GM15510 (cell line): ENCODE measurements around the gene C2orf72.

Experiments used
- POLR2A ChIP-seq: IDR thresholded peaks from 3 replicates; pipeline ENCODE4 v1.6.1; 2011; ENCODE audit warnings: borderline replicate concordance; ENCODE audit not compliant: insufficient read length; ENCODE audit errors: extremely low read depth

The C2orf72 gene

GRCh38 chr2:231033147-231034132 lies 3.9 kb upstream of the C2orf72 start:
- no peak for TF ChIP-seq POLR2A

GRCh38 chr2:231034291-231034882 lies 2.9 kb upstream of the C2orf72 start:
- TF ChIP-seq POLR2A: no peak

GRCh38 chr2:231036131-231036530 lies 1.2 kb upstream of the C2orf72 start:
- no peak for TF ChIP-seq POLR2A

GRCh38 chr2:231036578-231037106 lies 681 bp upstream of the C2orf72 start:
- no peak for TF ChIP-seq POLR2A

- TF ChIP-seq POLR2A: no peak
Observed at GRCh38 chr2:231037731-231038482, 584 bp downstream of the C2orf72 start.

GRCh38 chr2:231038483-231039293 lies 1.4 kb downstream of the C2orf72 start:
- TF ChIP-seq POLR2A: no peak

- no peak for TF ChIP-seq POLR2A
Observed at GRCh38 chr2:231039294-231039664, 2.0 kb downstream of the C2orf72 start.

GRCh38 chr2:231039821-231040364 lies 2.6 kb downstream of the C2orf72 start:
- TF ChIP-seq POLR2A: no peak

- TF ChIP-seq POLR2A: no peak
Observed at GRCh38 chr2:231041061-231041689, 3.9 kb downstream of the C2orf72 start.

- no peak for TF ChIP-seq POLR2A
Observed at GRCh38 chr2:231043796-231044195, 6.5 kb downstream of the C2orf72 start.

- TF ChIP-seq POLR2A: no peak
Observed at GRCh38 chr2:231046916-231047273, 9.6 kb downstream of the C2orf72 start.

GRCh38 chr2:231047274-231047922 lies 10.1 kb downstream of the C2orf72 start:
- no peak for TF ChIP-seq POLR2A

GRCh38 chr2:231047923-231048915 lies 10.9 kb downstream of the C2orf72 start:
- no peak for TF ChIP-seq POLR2A
